Right lobe of liver (tissue), 6 donors: ENCODE measurements around the gene MED8. TPM values are rescaled to one million over a fixed set of nuclear protein-coding genes. Genes with fewer than 3 reads are reported as not detected.

Experiments used
- ATAC-seq, 4 donors: fragments of 200-7000 bp; cut with Tn5 transposase; one replicate each; pipeline ENCODE4 v1.9.1; 2020; ENCODE audit warnings: mild to moderate bottlenecking in 4 of 4, moderate library complexity in 4 of 4
- DNase-seq, 3 donors: peaks; one replicate each; pipeline ENCODE4 v3.0.0-alpha.2; 2020
- H3K27ac ChIP-seq, 3 donors: fragments of 200-600 bp; one replicate each; pipeline ENCODE4 v1.8.0; 2022
- H3K27me3 ChIP-seq, 2 donors: fragments of 200-600 bp; one replicate each; pipeline ENCODE4 v1.8.0; 2022
- H3K36me3 ChIP-seq, 4 donors: fragments of 200-600 bp; sonication (generic) in 1 of 4; one replicate each; pipeline versions ENCODE4 v1.5.1 to v1.8.0; 2017 to 2022; ENCODE audit warnings: control low read depth in 1 of 4
- H3K4me1 ChIP-seq, 4 donors: fragments of 200-600 bp; sonication (generic) in 1 of 4; one replicate each; pipeline versions ENCODE4 v1.5.1 to v1.8.0; 2017 to 2022; ENCODE audit warnings: control low read depth in 1 of 4
- H3K4me3 ChIP-seq, 3 donors: fragments of 200-600 bp; one replicate each; pipeline ENCODE4 v1.8.0; 2022
- H3K9me3 ChIP-seq, 4 donors: fragments of 200-600 bp; sonication (generic) in 1 of 4; one replicate each; pipeline versions ENCODE4 v1.5.1 to v1.8.0; 2017 to 2022; ENCODE audit warnings: control low read depth in 1 of 4
- CTCF ChIP-seq, 4 donors: fragments of 200-600 bp in 3 of 4; fragments of 450-650 bp in 1 of 4; IDR thresholded peaks; one replicate each; pipeline versions ENCODE4 v1.5.1 to v1.8.0; 2016 to 2022; ENCODE audit warnings: antibody characterized with exemption in 4 of 4, mild to moderate bottlenecking in 2 of 4
- POLR2A ChIP-seq: fragments of 450-650 bp; IDR thresholded peaks from one replicate; pipeline ENCODE4 v1.6.1; 2017; ENCODE audit warnings: antibody characterized with exemption, mild to moderate bottlenecking
- WGBS: methylation state at CpG from one replicate; pipeline ENCODE4 v1.1.6; 2018; ENCODE audit warnings: low coverage, low lambda C conversion rate; ENCODE audit not compliant: insufficient coverage; ENCODE audit errors: missing lambda C conversion rate; 5-methylcytosine and 5-hydroxymethylcytosine counted together
- intact Hi-C, 2 donors: fragments of 100-400 bp; cut with DNase I; formaldehyde crosslinking; loops; one replicate each; pipeline versions ENCODE4 v1.11.2 to v1.14.1; 2022
- total RNA-seq, 6 experiments: library from RNA; depleted of rRNA in 2 of 6; stranded (reverse); fragments of >200 nt in 2 of 6; fragmentation: NEBNext Ultra II Directional in 3 of 6; extraction: Animal tissue kit (Norgen Biotek cat#: 25700) in 3 of 6; gene quantifications; one replicate each; pipeline versions ENCODE4 v1.1.0 to v1.2.4, GENCODE V29; 2016 to 2023
- donor health status: DM: no; HTN: yes; CAD: no.
- donor health status: DM: no; HTN: no; CAD: no.
- donor health status: DM: no; HTN: no; CAD: no.
- donor health status: DM: no; HTN: yes; CAD: no.
- donor health status: DM: no; HTN: yes; CAD: no.

Gene MED8
- total RNA-seq, 6 experiments from 2014 or later = 20.7 to 26.6 (median 24.1) TPM

- Histone ChIP-seq H3K27me3 (no peaks in the 10 kb centered on the region), H3K4me3 (no peak overlapping the region), H3K27ac (no peak overlapping the region), H3K9me3 (no peaks in the 10 kb centered on the region), H3K4me1 (no peaks in the 10 kb centered on the region), H3K36me3 (peaks cover 0 to 82% (median 42%) of the 10 kb centered on the region in 4 donors)
- intact Hi-C loops = no loop called here
- TF ChIP-seq CTCF (IDR thresholded peaks at IDR 0.05) (no peak), POLR2A (no peak)
- WGBS = 98% methylated on average over 14 of the region's 23 CpGs
- ATAC-seq (no peak), DNase-seq (no peak)
Observed at GRCh38 chr1:43423672-43424550, 34.3 kb upstream of the MED8 start.

GRCh38 chr1:43422995-43423671 lies 33.5 kb upstream of the MED8 start:
- no peaks in the 10 kb centered on the region for H3K4me1 ChIP-seq
- H3K9me3 ChIP-seq = no peaks in the 10 kb centered on the region
- DNase-seq (no peak), ATAC-seq (no peak)
- TF ChIP-seq POLR2A (no peak), CTCF (IDR thresholded peaks at IDR 0.05) (no peak)
- H3K4me3 ChIP-seq = no peak overlapping the region
- 95% methylated on average over 11 of the region's 16 CpGs for WGBS
- H3K36me3 ChIP-seq = peaks cover 0 to 82% (median 37%) of the 10 kb centered on the region in 4 donors
- H3K27ac ChIP-seq = no peak overlapping the region
- H3K27me3 ChIP-seq = no peaks in the 10 kb centered on the region
- intact Hi-C loops = no loop called here

GRCh38 chr1:43421976-43422750 lies 32.6 kb upstream of the MED8 start:
- Histone ChIP-seq H3K27me3 (no peaks in the 10 kb centered on the region), H3K4me1 (no peaks in the 10 kb centered on the region), H3K36me3 (peaks cover 0 to 81% (median 33%) of the 10 kb centered on the region in 4 donors), H3K27ac (no peak overlapping the region), H3K4me3 (no peak overlapping the region), H3K9me3 (no peaks in the 10 kb centered on the region)
- intact Hi-C loops = no loop called here
- ATAC-seq (peak in 1 of 4 donors; percentile 38), DNase-seq (no peak)
- WGBS = 96% methylated on average over 5 of the region's 12 CpGs
- no peak for TF ChIP-seq POLR2A
- no peak for TF ChIP-seq CTCF (IDR thresholded peaks at IDR 0.05)

GRCh38 chr1:43421396-43421795 lies 31.8 kb upstream of the MED8 start:
- Histone ChIP-seq H3K9me3 (no peaks in the 10 kb centered on the region), H3K27me3 (no peaks in the 10 kb centered on the region), H3K4me1 (no peaks in the 10 kb centered on the region), H3K27ac (no peak overlapping the region), H3K4me3 (no peak overlapping the region), H3K36me3 (peaks cover 0 to 81% (median 31%) of the 10 kb centered on the region in 4 donors)
- DNase-seq = no peak
- no peak for TF ChIP-seq POLR2A
- TF ChIP-seq CTCF (IDR thresholded peaks at IDR 0.05) = no peak
- no CpG with 5 or more reads among the region's 6 CpGs for WGBS
- no peak for ATAC-seq
- intact Hi-C loops = no loop called here
